ENCODE results near the gene MT1E.
"Not testable (repeated sequence)": the region's sequence is repeated elsewhere in the genome, so short reads cannot be mapped to it uniquely, and the experiment has no call there.

MT1E gene

DNA sequence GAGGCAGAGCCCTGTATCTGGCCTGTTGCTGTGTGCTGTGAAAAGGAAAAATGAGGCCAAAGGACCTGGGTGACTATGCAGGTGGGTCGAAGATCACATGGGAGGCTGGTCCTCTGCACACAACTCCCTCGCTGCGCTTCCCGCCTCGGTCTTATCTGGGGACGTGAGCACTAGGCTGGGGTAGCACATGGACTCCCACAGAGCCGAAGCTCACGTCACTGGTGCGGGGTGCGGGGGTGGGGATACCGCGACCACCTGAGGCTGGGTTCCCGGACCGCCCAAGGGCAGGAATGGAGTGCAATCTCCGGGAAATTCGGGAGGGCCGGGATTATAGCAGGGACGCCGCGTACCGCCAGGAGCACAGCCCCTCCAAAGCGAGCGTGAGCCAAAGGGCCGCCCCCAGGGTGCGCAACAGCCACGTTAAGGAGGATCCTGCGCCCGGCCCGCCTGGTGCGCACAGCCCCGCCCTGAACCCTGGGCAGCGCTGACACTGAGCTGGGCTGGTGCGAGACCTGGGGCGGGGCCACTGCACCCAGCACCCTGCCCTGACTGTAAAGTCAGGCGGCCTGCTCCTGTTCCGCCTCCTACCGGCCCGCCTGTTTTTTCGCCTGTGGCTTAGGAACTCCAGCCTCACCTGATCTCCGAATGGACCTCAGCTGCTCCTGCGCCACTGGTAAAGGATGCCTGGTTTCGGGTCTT, 17.6 kb downstream of the MT1E start:
- peak in 6 of 51 donors; percentile 10 to 20 (median 14) for DNase-seq

DNA sequence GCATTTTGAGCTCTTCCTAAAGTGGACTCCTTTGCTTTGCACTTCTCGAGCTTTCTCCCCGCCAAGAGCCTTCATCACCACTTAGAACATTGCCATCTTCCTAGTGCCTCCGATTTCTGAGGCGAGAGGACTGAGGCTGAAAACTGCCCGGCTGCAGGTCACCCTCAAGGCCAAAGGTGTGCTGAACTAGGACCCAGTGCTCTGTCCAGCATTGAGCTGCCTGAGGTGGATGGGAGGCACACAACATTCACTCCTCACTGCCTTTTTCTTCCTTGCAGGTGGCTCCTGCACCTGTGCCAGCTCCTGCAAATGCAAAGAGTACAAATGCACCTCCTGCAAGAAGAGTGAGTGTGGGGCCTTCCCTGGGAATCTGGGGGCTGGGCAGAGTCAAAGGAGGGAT, 18.3 kb downstream of the MT1E start:
- DNase-seq: no peak

DNA sequence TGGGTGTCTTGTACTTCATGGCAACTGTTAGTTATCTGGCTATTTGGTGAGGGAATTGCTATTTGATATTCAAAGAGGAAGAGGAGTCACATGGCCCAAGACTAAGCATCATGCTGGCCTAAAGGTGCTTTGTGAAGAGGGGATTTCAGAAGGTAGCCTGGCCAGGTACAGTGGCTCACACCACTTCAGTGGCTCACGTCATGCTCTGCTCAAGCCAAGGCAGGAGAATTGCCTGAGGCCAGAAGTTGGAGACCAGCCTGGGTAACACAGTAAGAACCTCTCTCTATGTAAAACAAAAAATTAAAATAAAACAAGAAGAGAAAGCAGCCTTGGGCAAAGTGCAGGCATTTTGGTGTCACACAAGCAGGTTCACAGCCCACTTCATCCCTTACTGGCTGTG, 19.7 kb downstream of the MT1E start:
- DNase-seq: no peak

DNA sequence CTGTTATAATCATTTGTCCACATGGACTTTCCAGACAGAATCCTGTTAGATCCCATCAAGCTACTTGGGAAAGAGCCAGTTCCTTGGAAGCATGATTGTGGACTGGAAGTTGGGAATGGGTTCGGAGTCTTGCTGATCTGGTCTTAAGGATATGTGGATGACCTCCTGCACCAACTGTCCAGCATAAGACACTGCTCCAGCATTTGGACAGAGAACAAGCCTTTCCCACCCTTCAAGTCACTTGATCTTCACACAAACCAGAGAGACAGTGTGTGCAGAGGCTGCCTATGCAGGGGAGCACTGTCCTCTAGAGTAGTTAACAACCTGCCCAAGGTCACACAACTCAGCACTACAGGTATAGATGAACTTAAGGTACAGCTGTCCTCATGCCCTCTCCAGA, 20.3 kb downstream of the MT1E start:
- DNase-seq: no peak

DNA sequence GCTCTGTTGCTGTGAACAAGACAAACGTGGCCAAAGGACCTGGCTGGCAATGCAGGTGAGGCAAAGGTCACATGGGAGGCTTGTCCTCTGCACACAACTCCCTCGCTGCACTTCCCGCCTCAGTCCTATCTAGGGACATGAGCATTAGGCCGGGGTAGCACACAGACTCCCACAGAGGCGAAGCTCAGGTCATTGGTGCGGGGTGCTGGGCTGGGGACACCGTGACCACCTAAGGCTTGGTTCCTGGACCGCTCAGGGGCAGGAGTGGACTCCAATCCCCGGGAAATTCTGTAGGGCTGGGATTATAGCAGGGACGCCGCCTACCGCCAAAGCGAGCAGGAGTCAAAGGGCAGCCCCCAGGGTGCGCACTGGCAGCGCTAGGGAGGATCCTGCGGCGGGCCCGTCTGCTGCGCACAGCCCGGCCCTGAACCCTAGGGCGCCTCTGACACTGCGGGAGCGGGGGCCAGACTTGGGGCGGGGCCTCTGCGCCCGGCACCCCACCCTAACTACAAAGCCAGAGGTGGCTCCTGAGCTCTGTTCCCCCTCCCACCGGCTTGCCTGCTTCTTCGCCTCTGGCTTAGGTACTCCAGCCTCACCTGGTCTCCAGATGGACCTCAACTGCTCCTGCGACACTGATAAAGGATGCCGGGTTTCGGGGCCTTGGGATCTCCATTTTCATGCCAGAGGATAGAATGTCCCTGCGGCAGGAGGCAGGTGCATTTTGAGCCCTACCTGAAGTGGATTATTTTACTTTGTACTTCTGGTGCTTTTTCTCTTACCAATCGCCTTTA, 22.3 kb downstream of the MT1E start:
- DNase-seq: no peak

DNA sequence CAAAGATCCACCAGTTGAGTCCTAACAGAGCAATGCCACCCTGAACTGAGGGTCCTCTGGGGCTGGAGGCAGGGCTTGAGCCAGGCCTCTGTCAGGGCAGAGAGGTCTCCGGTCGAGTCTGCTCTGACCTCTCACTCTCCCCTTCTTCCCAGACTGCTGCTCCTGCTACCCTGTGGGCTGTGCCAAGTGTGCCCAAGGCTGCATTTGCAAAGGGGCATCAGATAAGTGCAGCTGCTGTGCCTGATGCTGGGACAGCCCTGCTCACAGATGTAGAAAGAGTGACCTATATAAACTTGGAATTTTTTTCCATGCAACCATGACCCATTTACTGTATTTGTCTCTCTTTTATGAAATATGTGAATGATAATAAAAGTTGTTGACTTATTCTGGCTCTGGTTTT, 23.7 kb downstream of the MT1E start:
- DNase-seq: no peak

DNA sequence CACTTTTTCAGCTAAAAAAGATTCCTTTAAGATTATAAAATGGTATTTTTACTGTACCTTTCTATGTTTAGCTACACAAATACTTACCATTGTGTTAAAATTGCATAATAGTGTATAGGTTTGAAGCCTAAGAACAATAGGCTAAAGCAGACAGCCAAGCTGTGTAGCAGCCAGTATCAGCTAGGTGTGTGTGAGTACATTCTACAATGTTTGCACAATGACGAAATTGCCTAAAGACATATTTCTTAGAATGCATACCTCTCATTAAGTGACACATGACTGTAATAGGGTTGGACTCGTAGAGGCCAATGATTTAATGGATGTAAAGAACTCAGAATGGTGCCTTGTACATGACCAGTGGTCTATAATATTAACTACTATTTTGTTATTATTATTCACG, 24.2 kb downstream of the MT1E start:
- no peak for DNase-seq

DNA sequence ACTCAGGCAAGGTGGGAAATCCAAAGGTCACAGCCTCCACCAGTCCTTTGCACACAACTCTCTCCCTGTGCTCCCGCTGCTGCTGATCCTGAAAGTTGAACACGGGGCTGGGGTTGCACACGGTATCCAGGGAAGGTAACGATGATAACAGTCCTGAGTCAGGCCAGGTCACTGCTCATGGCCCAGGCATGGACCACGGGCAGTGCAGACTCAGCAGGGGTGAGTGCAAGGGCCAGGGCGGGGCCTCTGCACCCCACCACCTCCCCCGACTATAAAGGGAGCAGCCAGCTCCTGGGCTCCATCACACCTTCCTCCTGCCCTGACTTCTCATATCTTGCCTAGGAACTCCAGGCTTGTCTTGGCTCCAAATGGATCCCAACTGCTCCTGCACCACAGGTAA, 26.0 kb downstream of the MT1E start, which contains the start of gene MT1B:
MT1B (plus strand) TSS at position 301 of the 400 bp plus-strand sequence; CDS start at position 369, 68 bp downstream.
- no peak for DNase-seq

DNA sequence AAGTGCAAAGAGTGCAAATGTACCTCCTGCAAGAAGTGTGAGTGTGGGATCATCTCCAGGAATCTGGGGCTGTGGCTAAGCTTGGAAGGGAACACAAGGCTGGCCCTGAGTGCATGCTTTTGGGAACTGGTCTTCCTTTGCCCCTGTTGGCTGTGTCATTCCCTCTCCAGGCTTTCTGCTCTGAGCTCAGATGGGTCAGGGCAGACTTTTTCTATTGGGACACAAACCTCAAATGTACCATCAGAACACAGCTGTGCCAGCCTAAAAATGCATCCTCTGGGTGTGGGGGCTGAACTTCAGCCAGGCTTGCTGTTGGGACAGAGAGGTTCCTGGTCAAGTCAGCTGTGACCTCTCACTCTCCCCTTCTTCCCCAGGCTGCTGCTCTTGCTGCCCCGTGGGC, 27.0 kb downstream of the MT1E start:
- no peak for DNase-seq

DNA sequence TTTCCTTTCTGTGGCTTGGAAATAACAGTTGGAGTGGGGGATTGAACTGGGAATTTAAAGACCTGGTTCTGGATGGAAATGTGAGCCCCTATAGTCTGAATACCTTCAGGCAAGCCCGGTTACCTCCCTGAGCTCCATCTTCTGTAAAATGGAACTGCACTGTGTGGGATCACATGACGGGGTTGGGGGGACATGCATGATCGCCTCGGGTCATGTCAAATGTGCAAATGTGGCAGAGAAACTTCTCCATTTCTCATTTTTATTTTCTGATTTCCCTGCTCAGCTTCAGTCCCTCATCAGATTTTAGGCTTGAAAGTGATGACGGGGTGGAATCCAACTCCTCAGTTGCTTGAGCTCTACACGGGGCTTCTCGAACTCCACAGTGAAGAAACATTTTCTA, 27.6 kb downstream of the MT1E start:
- no peak for DNase-seq

DNA sequence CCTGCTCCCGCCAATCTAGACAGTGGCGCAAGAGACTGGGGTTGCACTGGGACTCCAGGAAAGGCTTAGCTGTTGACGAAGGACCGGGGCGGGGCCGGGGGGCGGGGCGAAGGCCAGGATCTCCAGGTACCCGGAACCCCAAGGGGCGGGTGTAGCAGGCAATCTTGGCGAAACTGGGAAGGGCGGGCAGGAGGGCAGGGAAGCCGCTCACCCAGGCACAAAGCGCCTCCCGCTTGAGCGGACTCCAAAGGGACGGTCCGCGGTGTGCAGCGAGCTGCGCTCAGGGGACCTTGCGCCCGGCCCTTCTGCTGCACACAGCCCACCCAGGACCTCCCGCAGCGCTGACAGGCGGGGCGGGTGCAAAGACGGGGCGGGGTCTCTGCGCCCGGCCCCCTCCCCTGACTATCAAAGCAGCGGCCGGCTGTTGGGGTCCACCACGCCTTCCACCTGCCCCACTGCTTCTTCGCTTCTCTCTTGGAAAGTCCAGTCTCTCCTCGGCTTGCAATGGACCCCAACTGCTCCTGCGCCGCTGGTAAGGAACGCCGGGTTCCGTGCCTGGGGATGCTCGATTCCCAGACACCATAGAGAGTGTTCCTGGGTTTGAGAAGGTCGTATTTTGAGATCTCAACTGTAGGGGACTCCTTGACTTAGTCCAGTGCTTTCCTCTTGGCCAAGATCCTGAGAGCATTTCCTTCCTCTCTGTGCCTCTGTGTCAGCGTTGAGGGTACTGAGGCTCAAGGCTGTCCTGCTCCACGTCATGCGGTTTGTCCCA, 32.2 kb downstream of the MT1E start, which contains the start of gene MT1F:
MT1F (plus strand) TSS at position 405 of the 772 bp plus-strand sequence; CDS start at position 505, 100 bp downstream.
- DNase-seq: peak in 32 of 51 donors; percentile 7 to 73 (median 48)

DNA sequence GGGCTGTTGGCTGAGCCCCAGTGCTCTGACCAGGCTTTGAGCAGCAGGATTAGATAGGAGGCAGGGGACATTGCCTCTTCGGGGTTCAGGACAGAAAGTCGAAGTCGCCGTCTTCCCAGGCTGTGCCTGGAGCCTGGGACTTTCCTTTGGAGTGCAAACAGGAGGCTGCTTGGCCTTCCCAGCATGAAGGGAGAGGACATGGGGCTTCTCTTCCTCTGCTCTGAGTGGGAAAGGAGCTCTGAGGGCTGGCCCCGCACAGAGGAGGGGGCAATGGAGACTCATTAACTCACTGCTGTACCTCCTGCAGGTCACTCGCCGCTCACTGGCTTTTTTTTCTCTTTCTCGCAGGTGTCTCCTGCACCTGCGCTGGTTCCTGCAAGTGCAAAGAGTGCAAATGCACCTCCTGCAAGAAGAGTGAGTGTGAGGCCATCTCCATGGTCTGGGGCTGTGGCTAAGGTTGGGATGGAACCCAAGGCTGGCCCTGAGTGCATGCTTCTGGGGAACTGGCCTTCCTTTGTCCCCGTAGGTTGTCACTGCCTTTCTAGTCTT, 32.8 kb downstream of the MT1E start:
- DNase-seq: peak in 6 of 51 donors; percentile 14 to 39 (median 24)

DNA sequence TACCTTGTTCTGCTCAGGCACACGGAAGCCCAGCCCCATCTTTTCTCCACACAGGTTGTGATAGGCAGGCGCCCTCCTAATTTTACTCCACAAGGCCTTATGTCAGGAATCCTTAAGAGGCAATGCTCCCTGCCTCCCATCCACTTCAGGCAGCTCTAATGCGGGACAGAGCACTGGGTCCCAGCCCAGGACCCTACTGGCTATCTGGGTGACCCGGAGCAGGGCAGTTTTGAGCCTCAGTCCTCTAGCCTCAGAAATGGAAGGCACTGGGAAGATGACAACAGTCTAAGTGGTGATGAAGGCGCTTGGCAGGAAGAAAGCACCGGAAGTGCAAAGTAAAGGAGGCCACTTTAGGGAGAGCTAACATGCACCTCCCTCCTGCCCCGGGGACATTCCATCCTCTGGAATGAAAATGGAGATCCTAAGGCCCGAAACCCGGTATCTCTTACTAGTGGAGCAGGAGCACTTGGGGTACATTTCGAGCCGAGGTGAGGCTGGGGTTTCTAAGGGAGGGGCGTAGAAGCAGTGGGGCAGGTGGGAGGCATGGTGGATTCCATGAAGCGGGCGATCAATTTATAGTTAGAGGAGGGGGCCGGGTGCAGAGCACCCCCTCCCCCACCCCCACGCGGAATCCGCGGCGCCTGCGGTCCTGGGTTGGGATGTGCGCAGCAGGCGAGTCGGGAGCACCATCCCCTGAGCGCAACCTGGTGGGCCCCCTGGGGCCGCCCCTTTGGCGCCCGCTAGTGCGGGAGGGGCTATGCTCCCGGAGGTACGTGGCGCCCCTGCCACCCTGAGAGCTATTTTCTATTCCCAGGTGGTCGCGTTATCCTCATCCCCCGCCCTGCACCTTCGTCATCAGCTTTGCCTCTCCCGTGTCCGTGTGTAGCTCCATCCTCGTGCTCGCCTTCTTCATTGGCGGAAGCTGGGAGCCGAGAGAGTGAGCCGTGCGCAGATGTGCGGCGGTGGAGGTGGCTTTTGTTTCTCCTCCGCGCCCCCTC, 37.1 kb downstream of the MT1E start:
- DNase-seq: peak in 2 of 51 donors; percentile 8 to 36

DNA sequence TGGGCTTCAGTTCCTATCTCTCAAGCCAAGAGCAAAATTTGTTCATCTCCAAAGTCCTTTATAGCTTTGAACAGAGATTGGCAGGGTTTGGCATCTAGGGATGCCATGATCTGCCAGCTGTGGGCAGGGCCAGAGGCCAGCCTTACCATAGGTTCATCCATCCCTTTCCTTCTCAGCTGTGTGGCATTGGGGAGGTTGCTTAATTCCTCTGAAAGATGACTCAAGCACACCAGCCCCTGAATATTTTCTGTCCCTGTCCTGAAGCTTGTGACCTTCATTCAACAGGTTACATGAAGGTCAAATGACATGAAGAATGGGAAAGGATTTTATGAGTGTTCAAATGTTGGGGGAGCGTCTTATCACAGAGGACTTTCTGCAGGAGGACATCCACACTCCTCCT, 38.9 kb downstream of the MT1E start:
- DNase-seq: no peak

DNA sequence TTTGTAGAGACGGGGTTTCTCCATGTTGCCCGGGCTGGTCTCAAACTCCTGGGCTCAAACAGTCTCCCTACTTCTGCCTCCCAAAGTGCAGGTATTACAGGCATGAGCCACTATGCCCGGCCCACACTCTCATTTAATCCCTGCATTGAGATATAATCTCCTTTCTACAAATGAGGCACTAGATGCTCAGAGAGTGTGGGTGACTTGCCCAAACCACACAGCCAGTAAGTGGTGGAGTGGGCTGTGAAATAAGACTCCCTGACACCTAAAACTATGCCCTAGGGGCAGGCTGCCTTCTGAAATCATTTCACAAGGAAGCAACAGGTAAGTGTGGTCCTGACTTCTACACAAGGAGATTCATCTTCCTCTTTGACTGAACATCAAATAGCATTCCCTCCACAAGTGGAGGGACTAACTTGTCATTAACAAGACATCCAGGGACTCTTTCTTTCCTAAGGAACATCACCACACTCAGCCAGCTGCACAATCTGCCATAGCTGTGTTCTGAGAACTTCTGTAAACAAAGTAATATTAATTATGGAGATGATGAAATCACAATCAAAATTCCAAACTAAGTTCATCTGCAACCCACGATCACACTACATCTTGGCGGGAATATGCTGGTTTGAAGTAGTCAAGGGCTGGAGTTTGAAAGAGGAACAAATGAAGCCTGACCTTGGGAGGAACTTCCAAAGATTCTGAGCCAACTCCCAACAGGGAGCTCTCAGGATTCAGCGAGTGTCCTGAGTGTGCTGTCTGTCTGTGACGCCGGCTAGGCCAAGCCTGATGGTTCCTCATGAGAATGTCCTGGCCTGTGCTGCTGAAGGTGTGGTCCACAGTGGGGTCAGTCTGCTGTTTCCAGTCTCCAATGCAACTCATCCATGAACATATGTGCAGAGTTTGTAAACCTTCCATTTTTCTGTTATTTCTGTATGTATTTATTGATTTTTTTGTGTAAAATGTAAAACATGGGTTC, 40.0 kb downstream of the MT1E start:
- not testable (repeated sequence) for DNase-seq

DNA sequence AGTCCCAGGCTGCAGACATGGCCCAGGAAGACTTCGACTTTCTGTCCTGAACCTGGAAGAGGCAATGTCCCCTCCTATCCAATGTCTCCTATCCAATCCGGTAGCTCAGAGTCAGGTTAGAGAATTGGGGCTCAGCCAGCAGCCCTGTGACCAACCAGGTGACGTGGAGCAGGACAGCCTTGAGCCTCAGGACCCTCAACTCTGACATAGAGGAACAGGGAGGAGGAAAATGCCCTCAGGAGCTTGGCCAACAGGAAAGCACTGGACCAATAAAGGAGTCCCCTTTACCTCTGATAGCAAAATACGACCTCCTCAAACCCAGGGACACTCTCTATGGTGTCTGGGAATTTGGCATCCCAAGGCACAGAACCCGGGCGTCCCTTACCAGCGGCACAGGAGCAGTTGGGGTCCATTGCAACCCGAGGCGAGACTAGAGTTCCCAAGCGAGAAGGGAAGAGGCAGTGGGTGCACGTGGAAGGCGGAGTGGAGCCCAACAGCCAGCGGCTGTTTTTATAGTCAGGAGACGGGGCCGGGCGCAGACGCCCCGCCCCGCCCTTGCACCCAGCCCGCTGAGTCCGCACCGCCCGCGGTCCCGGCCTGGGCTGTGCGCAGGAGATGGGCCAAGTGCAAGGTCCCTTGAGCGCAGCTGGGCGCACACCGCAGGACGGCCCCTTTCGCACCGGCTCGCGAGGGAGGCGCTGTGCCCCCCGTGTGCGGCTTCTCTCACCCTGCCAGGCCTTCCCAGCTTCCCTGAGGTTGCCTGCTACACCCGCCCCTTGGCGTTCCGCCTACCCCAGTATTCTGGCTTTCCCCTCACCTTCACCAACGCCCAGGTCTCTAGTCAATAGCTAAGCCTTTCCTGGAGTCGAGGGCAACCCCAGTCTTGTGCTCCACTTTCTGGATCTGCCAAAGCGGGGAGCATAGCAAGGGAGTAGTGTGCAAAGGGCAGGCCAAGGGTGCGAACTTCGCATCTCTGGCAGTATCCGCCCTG, 42.3 kb downstream of the MT1E start, which contains the start of gene MT1G:
MT1G (minus strand) TSS at position 485 of the 991 bp plus-strand sequence; CDS start at position 413, 72 bp downstream.
- peak in 18 of 51 donors; percentile 11 to 59 (median 24) for DNase-seq

DNA sequence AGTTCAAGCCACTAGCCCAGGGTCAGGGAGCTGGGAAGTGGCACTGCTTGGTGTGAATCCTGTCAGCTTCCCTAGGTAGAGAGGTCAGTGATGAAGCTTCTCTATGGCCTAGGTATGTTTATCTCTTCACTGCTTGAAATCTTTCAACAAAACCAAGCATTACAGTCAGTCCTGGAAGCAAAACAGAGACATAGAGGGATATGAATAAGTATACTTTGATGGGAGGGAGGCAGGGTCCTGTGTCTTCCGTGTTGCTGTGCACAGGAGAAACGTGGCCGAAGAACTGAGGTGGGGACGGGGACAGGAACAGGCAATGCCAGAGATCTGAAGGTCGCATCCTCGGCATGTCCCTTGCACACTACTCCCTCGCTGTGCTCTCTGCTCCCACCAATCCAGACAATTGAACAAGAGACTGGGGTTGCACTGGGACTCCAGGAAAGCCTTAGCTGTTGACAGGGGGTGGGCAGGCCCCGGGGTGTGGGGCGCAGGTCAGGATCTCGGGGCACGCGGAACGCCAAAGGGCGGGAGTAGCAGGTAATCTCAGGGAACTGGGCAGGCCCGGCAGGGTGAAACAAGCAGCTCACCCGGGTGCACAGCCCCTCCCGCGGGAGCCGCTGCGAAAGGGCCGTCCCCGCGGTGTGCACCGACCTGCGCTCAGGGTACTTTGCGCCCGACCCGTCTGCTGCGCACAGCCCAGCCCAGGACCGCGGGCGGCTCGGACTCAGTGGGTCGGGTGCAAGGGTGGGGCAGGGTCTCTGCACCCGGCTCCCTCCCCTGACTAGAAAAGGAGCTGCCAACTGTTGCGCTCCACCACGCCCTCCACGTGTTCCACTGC, 43.6 kb downstream of the MT1E start, which contains the start of gene MT1H:
MT1H (plus strand) TSS at position 810 of the 835 bp plus-strand sequence. CDS start 71 bp downstream, outside the sequence.
- DNase-seq: no peak

Data from hypothalamus (tissue), 51 donors.